ENCODE data around the gene ZDHHC21.

ZDHHC21 gene

GRCh38 chr9:14645648-14646047, 47.6 kb downstream of the ZDHHC21 start:
- H3K4me3 ChIP-seq (ENCODE audit: low read depth, low read length): no peak overlapping the region
- TF ChIP-seq, protein P1, sequence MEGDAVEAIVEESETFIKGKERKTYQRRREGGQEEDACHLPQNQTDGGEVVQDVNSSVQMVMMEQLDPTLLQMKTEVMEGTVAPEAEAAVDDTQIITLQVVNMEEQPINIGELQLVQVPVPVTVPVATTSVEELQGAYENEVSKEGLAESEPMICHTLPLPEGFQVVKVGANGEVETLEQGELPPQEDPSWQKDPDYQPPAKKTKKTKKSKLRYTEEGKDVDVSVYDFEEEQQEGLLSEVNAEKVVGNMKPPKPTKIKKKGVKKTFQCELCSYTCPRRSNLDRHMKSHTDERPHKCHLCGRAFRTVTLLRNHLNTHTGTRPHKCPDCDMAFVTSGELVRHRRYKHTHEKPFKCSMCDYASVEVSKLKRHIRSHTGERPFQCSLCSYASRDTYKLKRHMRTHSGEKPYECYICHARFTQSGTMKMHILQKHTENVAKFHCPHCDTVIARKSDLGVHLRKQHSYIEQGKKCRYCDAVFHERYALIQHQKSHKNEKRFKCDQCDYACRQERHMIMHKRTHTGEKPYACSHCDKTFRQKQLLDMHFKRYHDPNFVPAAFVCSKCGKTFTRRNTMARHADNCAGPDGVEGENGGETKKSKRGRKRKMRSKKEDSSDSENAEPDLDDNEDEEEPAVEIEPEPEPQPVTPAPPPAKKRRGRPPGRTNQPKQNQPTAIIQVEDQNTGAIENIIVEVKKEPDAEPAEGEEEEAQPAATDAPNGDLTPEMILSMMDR (IDR thresholded peaks at IDR 0.05; ENCODE audit: borderline replicate concordance, insufficient read depth, low read depth, low read length): no peak

DNA sequence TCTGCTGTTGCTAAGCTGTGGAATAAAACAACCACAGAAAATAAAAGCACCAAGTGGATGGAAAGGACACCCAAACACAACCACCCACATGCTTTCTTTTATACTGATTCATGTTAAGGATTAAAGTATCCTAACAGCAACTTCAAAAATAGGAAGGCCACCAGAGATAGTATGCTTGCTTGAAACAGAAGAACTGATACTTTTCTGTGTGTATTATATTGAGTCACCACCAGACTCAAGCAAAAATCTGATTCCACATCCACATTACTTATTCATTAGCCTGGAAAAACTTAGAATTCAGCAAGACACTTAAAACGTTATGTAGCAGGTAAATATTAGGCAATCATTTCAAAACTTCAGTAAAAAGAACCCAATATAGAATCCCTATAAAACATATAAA, 52.3 kb downstream of the ZDHHC21 start:
- TF ChIP-seq, protein P1 (IDR thresholded peaks at IDR 0.05; ENCODE audit: borderline replicate concordance, insufficient read depth, low read depth, low read length): no peak
- H3K4me3 ChIP-seq (ENCODE audit: low read depth, low read length): no peak overlapping the region

- no peak overlapping the region for H3K4me3 ChIP-seq (ENCODE audit: low read depth, low read length)
- TF ChIP-seq, protein P1 (IDR thresholded peaks at IDR 0.05; ENCODE audit: borderline replicate concordance, insufficient read depth, low read depth, low read length): no peak
Measured at GRCh38 chr9:14640294-14640693, 52.9 kb downstream of the ZDHHC21 start.

GRCh38 chr9:14633906-14634565, 59.2 kb downstream of the ZDHHC21 start:
- no peak overlapping the region for H3K4me3 ChIP-seq (ENCODE audit: low read depth, low read length)
- TF ChIP-seq, protein P1 (IDR thresholded peaks at IDR 0.05; ENCODE audit: borderline replicate concordance, insufficient read depth, low read depth, low read length): no peak

DNA sequence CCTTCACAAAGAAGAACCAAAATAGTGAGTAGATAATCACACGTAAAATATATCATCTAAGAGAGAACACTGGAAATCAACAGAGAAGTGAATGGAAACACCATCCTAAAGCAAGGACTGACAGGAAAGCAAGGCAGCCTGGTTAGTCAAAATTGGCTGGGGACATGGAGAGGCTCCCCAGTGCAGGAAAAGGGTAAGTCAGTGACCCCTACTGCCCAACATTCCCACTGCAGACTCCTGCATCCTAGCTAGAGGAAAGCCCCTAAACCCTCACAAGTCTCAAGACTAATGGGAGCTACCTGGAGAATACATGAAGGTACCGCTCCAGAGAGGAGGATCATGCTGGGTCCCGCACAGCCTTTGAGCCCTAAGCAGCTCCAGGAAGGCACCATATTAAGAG, 60.1 kb downstream of the ZDHHC21 start:
- TF ChIP-seq, protein P1 (IDR thresholded peaks at IDR 0.05; ENCODE audit: borderline replicate concordance, insufficient read depth, low read depth, low read length): no peak
- H3K4me3 ChIP-seq (ENCODE audit: low read depth, low read length): no peak overlapping the region

DNA sequence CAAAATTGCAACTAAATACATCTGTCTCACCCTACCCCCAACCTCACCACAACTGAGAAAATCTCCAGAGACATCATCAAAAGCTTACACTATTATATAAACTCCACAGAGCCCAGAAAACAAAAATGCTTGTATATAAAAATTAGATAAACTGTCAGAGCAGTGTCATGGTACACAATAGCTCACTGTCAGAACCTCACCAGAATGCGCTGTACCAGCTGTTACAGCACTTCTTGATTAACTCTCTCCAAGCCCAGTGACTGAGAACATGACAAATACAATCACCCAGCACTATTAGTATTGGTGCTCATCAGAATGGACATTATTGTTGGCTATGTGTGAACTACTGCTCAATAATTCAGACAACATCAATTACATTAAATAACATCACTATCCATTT, 65.7 kb downstream of the ZDHHC21 start:
- TF ChIP-seq, protein P1 (IDR thresholded peaks at IDR 0.05; ENCODE audit: borderline replicate concordance, insufficient read depth, low read depth, low read length): no peak
- H3K4me3 ChIP-seq (ENCODE audit: low read depth, low read length): no peak overlapping the region

- TF ChIP-seq, protein P1 (IDR thresholded peaks at IDR 0.05; ENCODE audit: borderline replicate concordance, insufficient read depth, low read depth, low read length): no peak
- no peak overlapping the region for H3K4me3 ChIP-seq (ENCODE audit: low read depth, low read length)
Measured at GRCh38 chr9:14618836-14619420, 74.3 kb downstream of the ZDHHC21 start.

Data from GM12875 (cell line).